Measurements from ENCODE around the gene ADD1.

The ADD1 gene

GRCh38 chr4:2859514-2859913 lies 15.9 kb downstream of the ADD1 start:
- DNase-seq (ENCODE audit: low spot score) = no peak

GRCh38 chr4:2860391-2861348 lies 17.0 kb downstream of the ADD1 start:
- DNase-seq (ENCODE audit: low spot score) = no peak

DNA sequence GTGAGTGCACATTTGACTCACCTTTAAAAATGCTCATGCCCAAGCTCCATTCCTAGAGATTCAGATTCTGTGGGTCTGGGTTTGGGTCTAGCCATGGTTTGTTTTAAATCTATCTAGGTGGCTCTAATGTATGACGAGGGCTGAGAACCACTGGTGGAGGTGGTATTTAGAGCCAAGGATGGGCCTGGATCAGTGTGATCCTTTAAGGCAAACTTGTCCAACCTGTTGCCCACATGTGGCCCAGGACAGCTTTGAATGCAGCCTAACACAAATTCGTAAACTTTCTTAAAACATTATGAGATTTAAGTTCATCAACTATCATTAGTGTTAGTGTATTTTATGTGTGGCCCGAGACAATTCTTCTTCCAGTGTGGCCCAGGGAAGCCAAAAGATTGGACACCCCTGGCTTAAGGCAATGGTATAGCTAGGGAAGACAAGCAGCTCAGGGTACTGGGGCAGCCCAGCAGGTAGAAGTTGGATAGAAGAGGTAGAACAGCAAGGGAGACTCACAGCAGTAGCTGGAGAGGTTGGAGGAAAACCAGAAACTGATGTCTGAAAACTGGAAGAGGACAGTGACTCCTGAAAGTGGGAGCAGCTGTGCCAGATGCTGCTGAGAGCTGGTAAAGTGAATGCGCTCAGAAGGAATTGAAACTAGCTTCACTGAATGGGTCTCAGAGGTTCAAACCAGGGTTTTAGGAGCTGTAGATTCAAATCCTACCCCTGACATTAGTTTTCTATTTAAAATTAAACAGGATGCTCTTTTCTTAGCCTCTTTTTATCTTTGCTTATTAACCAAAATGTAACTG lies 18.2 kb downstream of the ADD1 start:
- DNase-seq (ENCODE audit: low spot score) = no peak

DNA sequence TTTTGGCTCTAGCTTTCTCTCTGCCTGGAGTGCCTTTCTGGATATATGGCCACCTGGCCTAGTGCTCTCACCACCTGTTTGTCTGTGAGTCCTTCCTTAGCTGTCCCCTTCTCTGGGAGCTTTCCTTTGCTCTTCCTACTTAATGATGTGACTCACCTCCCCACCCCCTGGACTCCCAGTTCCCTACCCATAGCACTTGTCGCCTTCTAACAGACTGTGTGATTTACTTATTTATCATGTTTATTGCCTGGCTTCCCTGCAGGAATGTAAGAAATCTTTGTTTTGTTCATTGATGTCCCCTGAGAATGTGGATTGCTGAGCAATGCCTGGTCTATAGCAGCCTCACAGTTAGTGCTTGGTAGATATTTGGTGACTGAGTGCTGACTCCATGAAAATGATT lies 18.9 kb downstream of the ADD1 start:
- DNase-seq (ENCODE audit: low spot score) = no peak

GRCh38 chr4:2863649-2864048 lies 20.0 kb downstream of the ADD1 start:
- no peak for DNase-seq (ENCODE audit: low spot score)

- DNase-seq (ENCODE audit: low spot score) = no peak
Observed at GRCh38 chr4:2865196-2865780, 21.6 kb downstream of the ADD1 start.

DNA sequence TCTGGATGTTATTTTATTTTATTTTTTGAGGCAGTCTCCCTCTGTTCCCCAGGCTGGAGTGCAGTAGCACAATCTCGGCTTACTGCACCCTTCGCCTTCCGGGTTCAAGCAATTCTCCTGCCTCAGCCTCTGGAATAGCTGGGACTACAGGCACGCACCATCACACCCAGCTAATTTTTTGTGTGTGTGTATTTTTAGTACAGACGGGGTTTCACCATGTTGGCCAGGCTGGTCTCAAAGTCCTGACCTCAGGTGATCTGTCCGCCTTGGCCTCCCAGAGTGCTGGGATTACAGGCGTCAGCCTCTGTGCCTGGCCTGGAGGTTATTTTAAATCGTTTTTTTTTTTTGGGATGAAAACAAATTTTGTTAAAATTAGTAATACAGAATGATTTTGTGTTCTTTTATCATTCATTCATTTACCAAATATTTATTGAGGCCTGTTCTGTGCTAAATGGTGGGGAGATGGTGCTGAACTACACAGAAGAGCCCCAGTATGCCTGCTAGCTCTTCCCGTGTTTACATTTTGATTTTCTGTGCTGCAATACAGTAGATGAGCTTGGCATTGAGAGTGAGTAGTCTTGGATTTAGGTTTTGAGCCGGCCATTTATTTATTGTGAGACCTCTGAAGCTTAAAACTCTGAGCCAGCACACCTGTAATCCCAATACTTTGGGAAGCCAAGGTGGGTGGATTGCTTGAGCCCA lies 22.7 kb downstream of the ADD1 start:
- DNase-seq (ENCODE audit: low spot score) = no peak

DNA sequence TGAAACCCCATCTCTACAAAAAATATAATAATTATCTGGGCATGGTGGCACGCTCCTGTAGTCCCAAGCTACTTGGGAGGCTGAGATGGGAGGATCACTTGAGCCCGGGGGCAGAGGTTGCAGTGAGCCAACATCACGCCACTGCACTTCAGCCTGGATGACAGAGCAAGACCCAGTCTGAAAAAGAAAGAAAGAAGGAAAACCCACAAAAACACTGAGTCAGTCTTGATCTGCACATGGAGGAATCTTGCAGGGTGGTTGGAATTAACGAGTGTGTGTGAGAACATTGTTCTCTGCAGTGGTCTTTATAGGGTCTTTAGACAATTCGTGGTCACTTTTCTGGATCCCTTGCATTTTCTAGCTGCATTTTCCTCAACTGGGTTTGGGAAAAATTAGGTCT lies 23.2 kb downstream of the ADD1 start:
- DNase-seq (ENCODE audit: low spot score) = no peak

DNA sequence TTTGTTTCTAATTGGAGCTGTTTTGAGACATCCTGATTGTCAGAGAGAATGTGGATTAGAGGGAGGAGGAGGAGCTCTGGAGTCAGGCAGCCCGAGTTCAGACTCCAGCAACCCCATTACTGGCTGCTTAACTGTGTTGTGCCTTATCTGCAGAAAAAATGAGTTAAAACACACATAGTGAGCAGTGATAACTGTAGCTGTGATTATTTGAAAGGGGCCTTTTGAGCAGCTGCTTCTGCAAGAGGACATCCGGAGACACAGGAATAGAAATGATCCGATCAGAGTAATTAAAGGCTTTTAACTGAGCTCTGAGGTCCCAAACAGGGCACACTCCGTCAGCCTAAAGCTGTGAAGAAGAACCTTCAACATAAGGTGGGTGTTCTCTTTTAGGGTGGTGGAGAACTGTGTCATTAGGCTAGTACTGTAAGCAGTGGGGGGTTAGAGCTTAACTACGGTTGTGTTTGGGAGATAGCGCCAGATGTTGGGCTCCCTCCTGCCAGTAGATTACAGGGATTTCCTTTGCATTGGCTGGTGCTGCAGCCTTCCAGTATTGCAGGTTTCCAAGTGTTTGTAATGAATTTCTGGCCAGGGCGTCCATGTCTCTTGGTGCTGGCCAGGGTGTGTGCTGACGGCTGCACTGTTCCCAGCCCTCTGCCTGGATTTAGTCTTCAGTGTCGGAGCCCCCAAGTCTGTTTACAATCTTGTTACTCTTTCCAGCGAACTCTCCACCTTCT lies 24.3 kb downstream of the ADD1 start:
- DNase-seq (ENCODE audit: low spot score) = no peak

DNA sequence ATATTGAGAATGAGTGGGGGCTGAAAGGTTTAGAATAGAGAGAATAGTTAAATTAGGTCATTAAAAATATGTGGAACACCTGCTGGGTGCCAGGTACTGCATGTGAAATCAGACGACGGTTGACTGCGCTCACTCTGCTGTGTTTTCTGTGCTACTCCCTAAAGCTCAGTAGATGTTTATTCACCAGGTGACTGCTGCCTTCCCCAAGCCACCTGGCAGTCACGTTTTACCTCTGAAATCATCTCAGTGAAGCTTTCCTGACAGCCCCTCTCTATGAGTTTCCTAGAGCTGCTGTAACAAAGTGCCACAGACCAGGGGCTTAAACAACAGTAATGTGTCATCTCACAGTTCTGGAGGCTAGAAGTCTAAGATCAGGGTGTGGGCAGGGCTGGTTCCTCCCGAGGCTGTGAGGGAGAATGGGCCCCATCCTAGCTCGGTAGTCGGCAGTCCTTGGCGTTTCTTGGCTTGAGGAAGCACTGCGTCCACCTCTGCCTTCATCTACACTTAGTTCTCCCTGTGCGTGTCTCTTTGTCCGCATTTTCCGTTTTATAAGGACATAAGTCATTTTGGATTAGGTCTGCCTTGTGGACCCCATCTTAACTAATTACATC lies 25.3 kb downstream of the ADD1 start:
- DNase-seq (ENCODE audit: low spot score) = no peak

DNA sequence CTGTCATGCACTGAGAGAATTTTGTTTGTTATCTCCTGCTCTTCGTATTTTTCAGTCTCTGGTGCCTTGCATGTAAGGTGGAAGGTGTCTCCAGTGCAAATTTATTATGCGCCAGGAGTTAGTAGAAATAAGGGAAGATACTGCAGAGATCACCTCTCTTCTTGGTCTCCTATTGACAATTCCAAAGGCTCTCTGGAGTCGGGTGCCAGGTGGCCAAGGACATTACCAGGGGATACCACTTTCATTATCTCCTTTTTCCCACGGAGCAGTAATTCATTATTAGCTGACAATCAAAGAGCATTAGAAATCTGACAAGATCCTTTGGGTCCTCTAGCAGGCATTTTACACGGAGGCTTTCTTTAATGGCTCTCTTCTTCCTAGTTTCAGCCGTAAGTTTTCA lies 26.0 kb downstream of the ADD1 start:
- no peak for DNase-seq (ENCODE audit: low spot score)

- no peak for DNase-seq (ENCODE audit: low spot score)
Observed at GRCh38 chr4:2870082-2870481, 26.4 kb downstream of the ADD1 start.

DNA sequence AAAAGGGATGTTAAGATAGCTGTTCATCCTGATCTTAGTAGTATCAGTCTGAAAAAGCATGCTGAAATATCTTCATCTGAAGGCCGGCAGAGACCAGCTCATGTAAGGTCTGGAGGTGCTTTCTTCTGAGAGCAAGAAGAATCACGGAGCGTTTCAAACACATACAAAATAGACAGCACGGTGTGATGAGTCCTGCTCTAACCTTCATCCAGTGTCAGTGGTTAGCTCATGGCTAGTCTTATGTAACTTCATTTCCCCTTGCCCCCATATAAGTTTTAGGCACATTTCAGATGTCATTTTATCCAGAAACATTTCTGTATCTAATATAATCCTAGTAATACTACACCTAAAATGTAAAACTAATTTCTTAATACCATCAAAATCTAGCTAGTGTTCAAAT lies 27.8 kb downstream of the ADD1 start:
- no peak for DNase-seq (ENCODE audit: low spot score)

DNA sequence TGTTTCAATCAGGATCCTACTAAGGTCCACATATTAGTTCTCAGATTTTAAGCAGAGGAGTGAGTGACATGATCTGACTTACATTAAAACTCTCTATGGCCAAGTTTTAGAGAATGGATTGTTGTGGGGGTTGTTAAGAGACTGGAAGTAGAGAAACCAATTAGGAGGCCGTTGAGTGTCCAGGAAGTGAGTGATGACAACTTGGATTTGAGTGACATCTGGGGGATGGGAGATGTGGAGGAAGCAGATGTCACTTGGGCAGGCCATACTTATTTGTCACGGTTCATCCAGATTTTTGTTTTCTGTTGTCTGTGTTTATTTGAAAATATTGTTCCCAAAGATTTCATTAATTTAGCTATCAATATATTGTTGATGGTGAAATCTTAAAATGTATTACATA lies 28.3 kb downstream of the ADD1 start:
- DNase-seq (ENCODE audit: low spot score) = no peak

DNA sequence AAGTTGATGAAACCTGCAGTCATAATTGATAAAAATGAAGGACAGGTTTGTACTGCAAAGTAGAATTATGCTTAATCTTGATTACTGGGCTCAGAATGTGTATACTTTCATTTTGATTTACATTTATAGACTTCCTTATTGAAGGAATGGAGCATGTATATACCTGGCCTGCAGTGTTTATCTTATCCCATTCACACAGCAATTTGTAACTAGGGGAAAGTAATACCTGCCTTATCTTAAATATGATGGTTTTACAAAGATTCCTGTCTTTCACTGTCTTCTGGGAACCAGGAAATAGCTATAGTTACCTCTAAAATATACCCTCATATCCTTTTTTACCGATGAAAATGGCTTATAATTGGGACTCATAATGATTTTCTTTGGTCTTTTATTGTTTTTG lies 29.7 kb downstream of the ADD1 start:
- no peak for DNase-seq (ENCODE audit: low spot score)

- no peak for DNase-seq (ENCODE audit: low spot score)
Observed at GRCh38 chr4:2874861-2875260, 31.2 kb downstream of the ADD1 start.

- DNase-seq (ENCODE audit: low spot score) = no peak
Observed at GRCh38 chr4:2875556-2875955, 31.9 kb downstream of the ADD1 start.

DNA sequence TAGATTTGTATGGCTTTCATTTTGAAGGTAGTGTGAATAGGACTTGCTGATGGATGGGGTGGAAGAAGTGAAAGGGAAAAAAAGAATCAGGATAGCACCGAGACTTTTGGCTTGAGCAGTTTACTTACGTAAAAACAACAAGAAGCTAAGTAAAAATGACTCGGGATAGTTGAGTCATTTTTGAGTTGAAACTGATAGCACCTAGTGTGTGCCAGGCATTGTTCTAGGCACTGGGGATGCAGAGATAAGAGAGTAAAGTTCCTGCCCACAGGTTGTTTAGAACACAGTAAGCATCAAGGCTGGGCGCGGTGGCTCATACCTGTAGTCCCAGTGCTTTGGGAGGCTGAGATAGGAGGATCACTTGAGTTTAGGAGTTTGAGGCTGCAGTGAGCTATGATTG lies 34.7 kb downstream of the ADD1 start:
- DNase-seq (ENCODE audit: low spot score) = no peak

- no peak for DNase-seq (ENCODE audit: low spot score)
Observed at GRCh38 chr4:2879026-2879425, 35.4 kb downstream of the ADD1 start.

DNA sequence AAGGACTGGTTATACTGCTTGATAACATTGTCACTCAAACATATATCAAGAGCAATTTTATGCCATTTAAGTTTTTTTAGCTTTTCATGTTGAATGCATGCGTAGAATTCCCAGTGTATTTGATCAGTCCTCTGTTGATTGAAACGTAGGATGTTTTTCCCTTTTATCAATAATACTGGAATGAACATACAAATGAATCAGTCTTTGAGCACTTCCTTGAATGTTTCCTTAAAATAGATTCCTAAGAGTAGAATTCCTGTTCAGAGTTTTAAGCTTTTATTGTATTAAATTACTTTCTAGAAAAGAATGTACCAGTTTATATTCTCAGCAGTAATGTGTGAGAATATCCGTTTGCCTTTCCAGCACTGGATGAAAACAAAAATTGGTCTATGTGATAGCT lies 37.8 kb downstream of the ADD1 start:
- DNase-seq (ENCODE audit: low spot score) = no peak

DNA sequence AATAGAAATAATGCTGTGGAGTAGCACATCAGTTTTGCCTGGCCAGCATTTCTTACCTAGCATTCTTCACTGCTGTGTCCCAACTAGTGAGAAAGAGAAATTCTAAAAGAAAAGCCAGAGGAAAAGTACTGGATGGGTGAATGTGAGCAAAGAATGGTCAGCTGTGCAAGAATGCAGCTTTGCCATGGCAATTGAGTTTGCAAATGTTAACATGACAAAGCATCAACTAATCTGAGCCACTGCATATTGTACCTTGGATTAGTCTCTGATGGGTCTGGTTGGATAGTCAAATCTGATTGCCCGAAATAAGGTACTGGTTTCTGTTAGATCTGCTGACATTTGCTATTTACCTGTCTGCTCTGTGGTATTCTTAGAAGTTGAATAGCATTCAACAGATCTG lies 38.7 kb downstream of the ADD1 start:
- DNase-seq (ENCODE audit: low spot score) = no peak
